HCT116 (cell line): ENCODE results near the gene LYRM4. TPM values are rescaled to one million over a fixed set of nuclear protein-coding genes. Genes with fewer than 3 reads are reported as not detected.

Source experiments
- ATAC-seq: fragments of 200-7000 bp; cut with Tn5 transposase; 2 replicates; pipeline ENCODE4 v1.9.1; 2020; ENCODE audit warnings: mild to moderate bottlenecking, moderate library complexity
- BruUV-seq: library from RNA; stranded (reverse); fragments of 400-500 nt; replicated peaks from 2 replicates; lab custom pipeline; 2021; lab: Mats Ljungman, UMichigan
- CTCF ChIA-PET: fragments of 300-600 bp; sonication (Branson Sonifier 250); formaldehyde crosslinking; loops from one replicate; lab custom pipeline; 2021; ENCODE audit warnings: antibody characterized with exemption; lab: Charles Lee
- POLR2A ChIA-PET: fragments of 300-600, 350-600 bp; sonication (Branson Sonifier 250); formaldehyde crosslinking; loops from one replicate; lab custom pipeline; 2021; ENCODE audit warnings: antibody characterized with exemption; lab: Charles Lee
- RAD21 ChIA-PET, 2 experiments: fragments of 300-600 bp; sonication (Branson Sonifier 250); formaldehyde crosslinking; loops; one replicate each; lab custom pipeline; 2023; ENCODE audit warnings: low total read pairs in 2 of 2; ENCODE audit not compliant: uncharacterized antibody in 2 of 2, unreplicated experiment in 2 of 2, low non-redundant PET in 1 of 2; lab: Charles Lee
- DNase-seq: peaks from one replicate; pipeline ENCODE4 v3.0.0-alpha.2; 2010; ENCODE audit warnings: low read depth, low spot score
- H2AFZ ChIP-seq: fragments of 200-600 bp; shearing (Covaris generic), sonication (generic); 2 replicates; pipeline ENCODE4 v1.6.1; 2017; ENCODE audit warnings: low read depth, mixed run types, mixed read lengths, antibody characterized with exemption, low read length; ENCODE audit not compliant: poor library complexity, severe bottlenecking
- H3K27ac ChIP-seq: 2 replicates; pipeline ENCODE4 v1.5.1; 2012; ENCODE audit warnings: low read depth, low read length
- H3K27me3 ChIP-seq: fragments of 200-600 bp; sonication (generic); 2 replicates; pipeline ENCODE4 v1.6.1; 2016; ENCODE audit warnings: mixed run types, low read length, mixed read lengths; ENCODE audit not compliant: insufficient read depth
- H3K36me3 ChIP-seq, 2 experiments: fragments of 200-500 bp in 1 of 2; fragments of 200-600 bp in 1 of 2; sonication (Bioruptor generic) in 1 of 2; sonication (generic) in 1 of 2; 2 replicates each; pipeline versions ENCODE4 v1.5.1 to v1.6.1; 2014 to 2016; ENCODE audit warnings: low read length in 2 of 2, inconsistent platforms in 1 of 2, mixed read lengths in 1 of 2, mixed run types in 1 of 2; ENCODE audit not compliant: insufficient read depth in 2 of 2, control insufficient read depth in 1 of 2
- H3K4me1 ChIP-seq, 2 experiments: fragments of 200-600 bp in 1 of 2; sonication (generic) in 1 of 2; 2 replicates each; pipeline versions ENCODE4 v1.5.1 to v1.6.1; 2012 to 2017; ENCODE audit warnings: low read length in 2 of 2, inconsistent platforms in 1 of 2, mild to moderate bottlenecking in 1 of 2, mixed read lengths in 1 of 2, mixed run types in 1 of 2, moderate library complexity in 1 of 2; ENCODE audit not compliant: insufficient read depth in 2 of 2, control insufficient read depth in 1 of 2
- H3K4me2 ChIP-seq: fragments of 200-600 bp; sonication (generic); 2 replicates; pipeline ENCODE4 v1.6.1; 2017; ENCODE audit warnings: mixed run types, low read length, mixed read lengths
- H3K4me3 ChIP-seq, 2 experiments: fragments of 200-600 bp in 1 of 2; sonication (generic) in 1 of 2; replicated peaks in 1 of 2; 2 replicates each; pipeline ENCODE4 v1.5.1; 2011 to 2016; ENCODE audit warnings: low read length in 2 of 2, control low read depth in 1 of 2, low read depth in 1 of 2, mild to moderate bottlenecking in 1 of 2, mixed read lengths in 1 of 2, mixed run types in 1 of 2
- H3K79me2 ChIP-seq: fragments of 200-600 bp; sonication (generic); 2 replicates; pipeline ENCODE4 v1.6.1; 2017; ENCODE audit warnings: mild to moderate bottlenecking, mixed run types, low read length, moderate library complexity, mixed read lengths; ENCODE audit not compliant: insufficient read depth
- H3K9ac ChIP-seq: fragments of 200-600 bp; sonication (generic); 2 replicates; pipeline ENCODE4 v1.6.1; 2016; ENCODE audit warnings: low read length, mixed read lengths
- H3K9me2 ChIP-seq: fragments of 200-600 bp; sonication (generic), shearing (Covaris generic); 2 replicates; pipeline ENCODE4 v1.6.1; 2017; ENCODE audit warnings: mixed run types, mild to moderate bottlenecking, moderate library complexity; ENCODE audit not compliant: insufficient read depth
- H3K9me3 ChIP-seq, 2 experiments: fragments of 200-500 bp in 1 of 2; fragments of 200-600 bp in 1 of 2; sonication (Bioruptor generic) in 1 of 2; sonication (generic) in 1 of 2; 2 replicates each; pipeline ENCODE4 v1.6.1; 2014 to 2017; ENCODE audit warnings: low read length in 2 of 2, mixed read lengths in 2 of 2, inconsistent platforms in 1 of 2, low read depth in 1 of 2, mild to moderate bottlenecking in 1 of 2, mixed run types in 1 of 2, moderate library complexity in 1 of 2; ENCODE audit not compliant: control insufficient read depth in 1 of 2, insufficient read depth in 1 of 2
- H4K20me1 ChIP-seq: fragments of 200-600 bp; sonication (generic), shearing (Covaris generic); 2 replicates; pipeline ENCODE4 v1.6.1; 2017; ENCODE audit warnings: mixed run types, mild to moderate bottlenecking, moderate library complexity; ENCODE audit not compliant: insufficient read depth
- ATF3 ChIP-seq: IDR thresholded peaks from 2 replicates; pipeline ENCODE4 v1.6.1; 2012
- CBX3 ChIP-seq: IDR thresholded peaks from 2 replicates; pipeline ENCODE4 v1.6.1; 2012; ENCODE audit warnings: low read depth
- CEBPB ChIP-seq: IDR thresholded peaks from 2 replicates; pipeline ENCODE4 v1.6.1; 2012; ENCODE audit warnings: low read depth
- MAX ChIP-seq: IDR thresholded peaks from 2 replicates; pipeline ENCODE4 v1.6.1; 2012
- POLR2A ChIP-seq: IDR thresholded peaks from 2 replicates; pipeline ENCODE4 v1.7.0; 2011; ENCODE audit warnings: borderline replicate concordance; ENCODE audit not compliant: insufficient read depth, insufficient read length; ENCODE audit errors: extremely low read depth
- SRF ChIP-seq: IDR thresholded peaks from 2 replicates; pipeline ENCODE4 v1.6.1; 2012; ENCODE audit warnings: low read depth
- YY1 ChIP-seq: IDR thresholded peaks from 2 replicates; pipeline ENCODE4 v1.6.1; 2011; ENCODE audit warnings: low read length, low read depth, moderate library complexity, mild to moderate bottlenecking; ENCODE audit not compliant: insufficient replicate concordance; ENCODE audit errors: extremely low read depth
- ZNF274 ChIP-seq: fragments of 200-500 bp; sonication (Bioruptor generic); IDR thresholded peaks from 2 replicates; pipeline ENCODE4 v1.6.1; 2014; ENCODE audit warnings: mild to moderate bottlenecking, low read depth, low read length, inconsistent platforms
- intact Hi-C: fragments of 100-400 bp; cut with micrococcal nuclease; formaldehyde crosslinking; loops from 2 replicates; pipeline ENCODE4 v1.10.0; 2022
- total RNA-seq: library from RNA; stranded (reverse); gene quantifications from one replicate; pipeline ENCODE4 v1.2.1, GENCODE V29; 2021; ENCODE audit not compliant: unreplicated experiment

LYRM4 gene
- total RNA-seq, 1 experiment from 2014 or later, result 30.1 TPM

- Histone ChIP-seq H3K9me3 (no peaks in the 10 kb centered on the region), H4K20me1 (no peaks in the 10 kb centered on the region), H3K27ac (no peak overlapping the region), H3K4me1 (peaks cover 0 to 6% of the 10 kb centered on the region in 2 experiments; a peak in 1 of 4 replicates), H3K4me3 (no peak overlapping the region), H3K27me3 (no peaks in the 10 kb centered on the region), H2AFZ (no peak overlapping the region), H3K36me3 (no peaks in the 10 kb centered on the region)
- ChIA-PET POLR2A (no interaction called here), CTCF (interaction anchor here (0.6 to 3.2 kb wide), 8 partner anchors 8 to 989 kb away, joined by 3 to 26 read pairs (median 4); no protein-coding TSS in a partner anchor), RAD21 (no interaction called here)
- BruUV-seq, result no TSS peak
- intact Hi-C loops, result loop anchor here (2.0 kb wide), 1 partner anchor 246 kb away; no protein-coding TSS in a partner anchor
- DNase-seq, result no peak
- ATAC-seq, result no peak
- no peak for TF ChIP-seq CEBPB
- TF ChIP-seq POLR2A, result no peak
- TF ChIP-seq YY1, result no peak
- no peak for TF ChIP-seq SRF
- TF ChIP-seq ATF3, result no peak
- TF ChIP-seq, all 23 proteins: peak for 0
- Histone ChIP-seq H3K79me2 (no peaks in the 10 kb centered on the region; the same call in 1 of the 2 replicates), H3K9ac (no peak overlapping the region), H3K9me2 (no peaks in the 10 kb centered on the region), H3K4me2 (no peak overlapping the region)
Observed at GRCh38 chr6:5302220-5302946, 41.6 kb upstream of the LYRM4 start.

- Histone ChIP-seq H3K79me2 (no peaks in the 10 kb centered on the region; the same call in 1 of the 2 replicates), H3K4me3 (no peak overlapping the region), H3K4me1 (peaks cover 0 to 6% of the 10 kb centered on the region in 2 experiments; a peak in 1 of 4 replicates), H3K36me3 (no peaks in the 10 kb centered on the region), H4K20me1 (no peaks in the 10 kb centered on the region), H3K9me2 (no peaks in the 10 kb centered on the region), H3K4me2 (no peak overlapping the region), H3K9ac (no peak overlapping the region), H3K27ac (no peak overlapping the region), H2AFZ (no peak overlapping the region), H3K27me3 (no peaks in the 10 kb centered on the region), H3K9me3 (no peaks in the 10 kb centered on the region)
- ATAC-seq, result no peak
- ChIA-PET RAD21 (no interaction called here), CTCF (interaction anchor here (0.7 to 1.1 kb wide), 2 partner anchors 25 to 156 kb away, joined by 3 read pairs; no protein-coding TSS in a partner anchor), POLR2A (no interaction called here)
- BruUV-seq, result no TSS peak
- TF ChIP-seq CBX3 (no peak), ZNF274 (no peak), MAX (no peak)
- no peak for DNase-seq
- intact Hi-C loops, result no loop called here
Observed at GRCh38 chr6:5300206-5300764, 39.5 kb upstream of the LYRM4 start.
